ENCODE data around the gene VDR.

The VDR gene

GRCh38 chr12:47927346-47927745 lies 22.6 kb upstream of the VDR start:
- no peak for DNase-seq

- no peak for DNase-seq
Observed at GRCh38 chr12:47921907-47922306, 17.1 kb upstream of the VDR start.

DNA sequence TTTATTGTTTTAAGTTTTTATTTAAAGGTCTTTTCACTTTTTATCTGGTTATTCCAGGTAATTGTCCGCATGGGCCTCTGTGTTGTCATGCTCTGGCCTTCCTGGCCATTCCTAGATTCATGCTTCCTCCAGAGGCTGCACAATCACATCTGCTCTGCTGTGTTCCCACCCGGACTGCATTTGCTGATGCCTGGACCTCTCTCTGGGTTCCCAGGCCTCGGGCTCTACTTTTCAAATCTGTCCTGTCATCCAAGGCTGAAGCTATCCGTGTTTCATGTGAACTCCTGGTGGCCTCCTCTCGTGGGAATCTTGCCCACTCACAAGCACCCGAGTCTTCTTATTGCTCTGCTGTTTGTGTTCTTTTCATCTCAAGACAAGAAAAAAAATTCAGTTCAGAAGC lies 16.1 kb upstream of the VDR start:
- no peak for DNase-seq

DNA sequence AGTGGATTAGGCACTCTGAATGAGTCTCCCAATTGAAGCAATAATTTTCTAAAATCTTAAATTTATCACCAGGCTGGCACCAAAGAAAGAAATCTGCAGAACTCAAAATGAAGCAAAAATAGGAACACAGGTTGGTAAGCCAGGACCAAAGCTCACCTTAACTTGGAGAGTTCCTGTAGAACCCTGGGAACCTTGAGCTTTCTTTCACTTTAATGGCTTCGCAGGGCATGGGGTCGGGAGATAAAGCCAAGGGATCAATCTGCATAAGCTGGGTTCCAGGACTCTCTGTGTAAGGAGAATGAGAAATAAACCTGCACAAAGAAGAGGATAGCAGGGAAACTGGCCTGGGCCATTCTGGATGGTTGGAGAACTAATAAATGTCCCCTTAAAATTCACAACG lies 8.3 kb upstream of the VDR start:
- no peak for DNase-seq

DNA sequence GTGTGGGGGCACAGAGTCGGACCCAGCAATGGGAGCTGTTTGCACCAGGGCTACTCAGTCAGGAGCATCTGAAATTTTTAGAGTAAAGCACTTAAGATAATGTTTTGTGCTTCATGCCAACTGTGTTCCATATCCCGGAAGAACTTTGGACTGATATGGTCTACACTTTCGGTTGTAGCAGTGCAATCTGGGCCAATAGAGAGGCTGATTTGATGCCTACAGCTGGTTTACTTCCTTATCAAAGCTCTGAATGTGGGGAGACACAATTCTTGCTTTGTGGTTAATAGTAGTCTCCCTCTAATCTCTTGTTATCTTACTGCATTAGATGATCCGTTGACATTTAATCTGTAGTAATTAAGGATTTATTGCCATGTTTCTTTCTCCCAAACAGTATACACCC lies 7.8 kb upstream of the VDR start:
- DNase-seq, result no peak

- no peak for DNase-seq
Observed at GRCh38 chr12:47910981-47911380, 6.2 kb upstream of the VDR start.

GRCh38 chr12:47910486-47910885 lies 5.7 kb upstream of the VDR start:
- DNase-seq, result no peak

DNA sequence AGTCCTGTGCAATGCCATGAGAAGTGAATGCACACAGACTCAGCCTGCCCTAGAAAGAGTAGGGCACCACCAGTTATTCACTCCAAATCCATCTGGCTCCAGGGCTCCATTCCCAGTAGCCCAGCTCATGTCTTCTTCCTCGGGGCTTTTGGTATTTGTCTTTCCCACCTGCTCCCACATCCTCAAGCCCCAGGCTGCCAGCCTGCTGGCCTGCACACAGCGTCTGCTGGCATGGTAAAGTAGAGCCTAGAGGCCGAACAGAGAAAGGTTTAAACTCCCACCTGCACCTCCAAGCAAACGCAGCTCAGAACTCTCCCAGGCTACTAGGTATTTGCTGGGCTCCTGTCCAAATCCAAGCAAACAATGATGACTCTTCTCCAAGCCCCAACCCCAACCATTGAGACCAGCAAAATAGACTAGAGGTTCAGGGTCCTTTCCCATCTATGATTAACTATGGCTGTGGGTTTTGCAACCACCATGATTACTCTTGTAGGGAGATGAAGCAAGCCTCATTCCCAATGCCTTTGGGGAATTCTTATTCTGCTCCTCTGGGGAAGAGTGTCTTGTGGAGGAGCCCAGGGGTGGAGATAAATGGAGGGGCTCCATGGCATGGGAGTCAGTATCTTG lies 5.2 kb upstream of the VDR start:
- DNase-seq, result no peak

DNA sequence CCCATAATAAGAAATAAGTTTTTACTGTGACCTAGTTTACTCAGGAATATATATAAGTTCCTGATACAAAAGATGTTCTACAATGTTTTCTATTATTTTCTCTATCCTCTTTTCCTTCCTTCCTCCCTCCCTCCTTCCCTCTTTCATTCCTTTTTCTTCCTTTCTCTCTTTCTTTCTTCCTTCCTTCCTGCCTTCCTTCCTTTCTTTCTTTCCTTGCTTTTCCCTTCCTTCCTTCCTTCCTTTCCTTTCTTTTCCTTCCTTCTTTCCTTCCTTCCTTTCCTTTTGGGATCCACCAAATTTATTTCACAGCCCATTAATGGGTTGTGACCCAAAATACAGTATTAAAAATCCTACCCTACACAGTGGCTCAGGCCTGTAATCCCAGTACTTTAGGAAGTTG lies 3.9 kb upstream of the VDR start:
- DNase-seq, result no peak

DNA sequence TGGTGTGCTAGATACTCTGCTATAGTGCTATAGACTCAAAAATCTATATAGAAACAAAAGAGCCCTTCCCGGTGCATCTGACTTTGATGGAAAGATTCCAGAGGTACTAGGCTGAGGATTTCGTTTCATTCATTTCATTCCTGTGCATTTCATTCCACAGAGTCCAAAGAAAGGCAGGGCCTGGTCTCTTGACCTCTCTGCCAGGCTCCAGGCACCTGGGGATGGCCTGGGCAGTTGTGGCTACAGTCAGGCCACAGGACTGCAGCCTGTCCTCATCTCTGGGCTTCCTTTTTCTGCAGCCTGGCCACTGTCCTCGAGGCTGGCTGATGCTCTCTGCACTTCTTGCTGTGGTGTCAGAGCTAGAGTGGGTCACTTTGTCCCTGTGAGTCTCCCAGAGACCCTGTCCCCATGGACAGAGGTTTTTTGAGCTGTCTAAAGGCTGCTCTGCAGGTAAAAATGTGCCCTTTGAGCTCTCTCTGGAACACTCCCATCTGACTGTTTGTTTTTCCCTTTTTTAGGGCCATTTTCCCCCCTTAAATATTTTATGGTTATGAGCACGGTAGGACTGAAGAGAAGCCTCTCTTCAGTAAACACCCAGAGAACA lies 3.2 kb upstream of the VDR start:
- DNase-seq, result no peak

DNA sequence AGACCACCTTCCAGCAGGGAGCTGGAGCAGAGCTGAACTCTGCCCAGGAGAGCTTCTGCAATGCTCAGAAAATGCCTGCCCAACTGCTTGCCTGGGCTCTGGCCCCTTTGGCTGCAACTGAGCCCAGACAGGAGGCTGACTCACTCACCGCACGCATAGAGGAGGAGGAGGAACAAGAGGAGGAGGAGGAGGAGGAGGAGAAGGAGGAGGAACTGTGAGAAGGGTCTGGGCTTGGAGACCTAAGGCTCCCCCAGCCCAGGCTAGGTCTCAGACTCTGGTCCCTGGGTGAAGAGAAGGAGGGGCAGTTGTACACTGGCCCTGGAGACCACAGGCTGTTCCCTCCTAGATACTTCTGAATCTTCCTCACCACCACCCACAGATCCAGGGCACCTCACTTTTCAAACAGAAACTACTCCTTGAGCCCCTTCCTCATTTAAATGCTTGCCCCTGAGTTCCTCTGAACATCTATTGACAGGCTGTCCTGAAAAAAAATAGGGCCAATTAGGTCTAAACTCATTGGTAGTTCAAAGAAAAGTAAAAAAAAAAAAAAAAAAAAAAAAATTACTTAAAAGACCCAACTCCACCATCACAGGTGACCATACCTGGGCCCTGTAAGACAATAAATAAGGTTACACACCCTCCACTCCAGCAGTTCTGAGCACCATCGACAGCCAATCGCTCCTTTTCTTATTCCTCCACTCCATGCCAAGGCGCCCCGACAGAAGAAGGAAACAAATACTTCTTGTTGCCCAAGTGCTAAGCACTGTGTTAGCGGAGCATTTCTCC lies 674 bp downstream of the VDR start:
- DNase-seq, result peak; percentile 74

DNA sequence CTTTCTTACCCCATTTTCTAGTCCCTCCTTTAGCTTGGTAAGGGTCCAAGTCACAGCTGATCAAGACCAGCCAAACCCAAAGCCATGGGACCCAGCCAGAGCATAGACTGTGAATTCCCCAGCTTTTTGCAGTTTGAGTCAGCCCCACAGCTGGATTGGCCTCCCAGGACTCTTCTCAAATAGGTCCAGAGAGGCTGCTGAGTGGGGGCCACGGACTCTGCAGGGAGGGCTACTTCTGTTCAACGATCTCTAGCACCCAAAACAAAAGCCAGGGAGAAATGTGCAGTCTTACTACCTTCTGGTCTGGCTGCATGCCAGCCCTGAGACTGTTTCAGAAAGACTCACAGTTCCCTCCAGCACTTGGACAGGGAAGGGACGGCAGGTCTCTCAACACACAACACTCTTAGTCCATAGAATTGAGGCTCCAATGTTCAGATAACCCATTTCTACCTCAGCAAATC lies 1.6 kb downstream of the VDR start:
- DNase-seq, result peak; percentile 89

GRCh38 chr12:47902131-47902639 lies 2.6 kb downstream of the VDR start:
- no peak for DNase-seq

DNA sequence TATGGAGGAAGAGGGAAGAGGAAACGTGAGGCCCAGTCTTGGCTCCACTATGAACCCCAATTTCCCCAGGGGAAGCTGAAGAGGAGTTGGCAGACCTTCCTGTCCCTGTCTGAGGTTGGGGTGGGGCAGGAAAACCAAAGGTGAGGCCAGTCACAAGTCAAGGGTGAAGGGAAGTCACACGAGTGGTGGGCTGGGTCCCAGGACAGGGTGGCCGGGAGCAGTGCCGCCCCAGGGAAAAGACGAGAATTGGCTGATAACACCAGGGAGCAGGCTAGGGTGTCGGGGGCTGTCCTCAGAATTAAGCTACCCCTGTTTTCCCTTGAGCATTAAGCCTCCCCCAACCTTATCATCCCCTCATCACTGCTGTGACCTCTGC lies 3.1 kb downstream of the VDR start:
- no peak for DNase-seq

GRCh38 chr12:47901063-47901717 lies 3.6 kb downstream of the VDR start:
- DNase-seq, result no peak

- peak; percentile 64 for DNase-seq
Observed at GRCh38 chr12:47900131-47901062, 4.4 kb downstream of the VDR start.

- DNase-seq, result no peak
Observed at GRCh38 chr12:47899466-47899865, 5.3 kb downstream of the VDR start.

DNA sequence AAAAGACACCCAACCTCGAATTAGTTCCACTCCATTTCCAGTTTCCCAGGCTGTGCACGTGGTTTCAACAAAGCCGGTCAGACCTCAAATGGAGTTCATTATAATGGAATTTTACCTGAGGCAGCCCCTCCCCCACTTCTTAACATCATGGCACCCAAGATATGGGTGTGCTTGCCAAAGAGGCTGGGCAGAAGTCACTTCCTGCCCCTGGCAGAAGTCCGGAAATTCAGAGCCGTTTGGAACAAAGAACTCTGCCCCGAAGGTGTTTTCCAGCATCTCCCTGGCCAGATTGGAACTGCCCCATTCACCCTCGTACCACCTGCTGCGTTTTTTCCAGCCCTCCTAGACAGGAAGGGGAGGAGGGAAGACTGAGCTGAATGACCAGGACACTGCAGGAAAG lies 8.2 kb downstream of the VDR start:
- DNase-seq, result no peak

DNA sequence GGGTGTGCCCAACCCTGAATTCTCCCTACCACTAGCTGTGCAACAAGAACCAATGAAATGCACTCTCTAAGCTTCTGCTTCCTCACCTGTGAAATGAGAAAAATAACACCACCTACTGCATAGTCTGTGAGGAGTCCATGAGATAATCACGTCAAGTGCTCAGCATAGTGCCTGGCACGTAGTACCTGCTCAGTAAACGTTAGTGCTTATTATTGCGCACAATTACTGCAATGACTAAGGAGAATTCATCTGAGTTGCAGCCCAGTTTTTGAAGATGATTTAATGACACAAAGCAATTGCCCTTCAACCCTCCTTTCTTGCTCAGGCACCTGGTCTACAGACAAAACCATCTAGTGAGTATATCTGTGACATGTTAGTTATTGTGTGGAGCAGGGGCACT lies 8.8 kb downstream of the VDR start:
- DNase-seq, result no peak

GRCh38 chr12:47894652-47895051 lies 10.1 kb downstream of the VDR start:
- no peak for DNase-seq

DNA sequence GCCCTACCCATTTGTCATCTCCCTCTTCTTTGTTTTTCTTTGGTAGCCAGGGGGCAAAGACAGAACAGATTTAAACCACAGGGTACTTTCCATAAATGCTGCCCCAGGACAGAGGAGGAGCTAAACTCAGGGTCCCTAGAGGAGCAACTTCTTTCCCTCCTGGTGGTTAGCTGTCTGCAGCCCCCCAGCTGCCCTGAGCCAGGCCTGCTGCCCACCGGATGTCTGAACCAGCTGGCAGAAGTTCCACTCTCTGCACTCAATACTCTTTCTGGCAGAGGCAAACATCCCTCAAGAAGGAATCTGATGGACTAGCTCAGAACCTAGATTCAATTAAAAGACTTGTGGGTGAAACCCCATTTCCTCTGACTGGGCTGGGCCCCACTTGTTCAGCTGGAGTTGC lies 10.7 kb downstream of the VDR start:
- DNase-seq, result no peak

DNA sequence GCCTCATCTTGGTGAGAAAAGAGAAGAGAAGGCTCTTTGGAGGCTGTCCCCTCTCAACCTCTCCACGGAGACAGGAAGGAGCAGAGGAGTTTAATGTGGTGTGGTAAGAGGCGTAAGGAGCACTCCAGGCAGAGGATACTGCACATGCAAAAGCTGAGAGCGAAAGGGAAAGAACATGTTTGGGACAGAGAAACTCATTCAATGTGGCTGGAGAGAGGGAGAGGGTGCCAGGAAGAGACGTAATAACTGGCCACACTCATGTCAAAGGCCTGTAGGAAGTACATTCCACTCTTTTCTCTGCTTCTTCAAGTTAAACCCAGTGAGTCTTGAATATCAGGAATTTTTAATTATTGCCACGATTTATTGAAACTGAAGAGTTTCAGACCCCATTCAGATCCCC lies 12.0 kb downstream of the VDR start:
- DNase-seq, result no peak

GRCh38 chr12:47891356-47891755 lies 13.4 kb downstream of the VDR start:
- DNase-seq, result peak; percentile 32
